DND-41 (cell line): Measurements from ENCODE around the gene RSPH6A.
A peak's percentile ranks its signal among the peaks of the same experiment; 100 is the strongest.

Experiments used
- ATAC-seq: fragments of 200-7000 bp; cut with Tn5 transposase; 3 replicates; pipeline ENCODE4 v1.9.1; 2021; ENCODE audit warnings: low read depth; ENCODE audit not compliant: insufficient read depth
- DNase-seq: peaks from one replicate; pipeline ENCODE4 v3.0.0-alpha.2; 2020
- H2AFZ ChIP-seq: 2 replicates; pipeline ENCODE4 v1.6.0; 2012; ENCODE audit warnings: low read depth, low read length
- H3K27ac ChIP-seq: 2 replicates; pipeline ENCODE4 v1.5.1; 2012; ENCODE audit warnings: low read length, inconsistent platforms
- H3K27me3 ChIP-seq: fragments of 200-600 bp; sonication (generic); 2 replicates; pipeline ENCODE4 v1.6.0; 2012; ENCODE audit warnings: low read length, mild to moderate bottlenecking, inconsistent platforms; ENCODE audit not compliant: insufficient read depth, poor library complexity
- H3K36me3 ChIP-seq: 2 replicates; pipeline ENCODE4 v1.5.1; 2012; ENCODE audit warnings: low read length, inconsistent platforms; ENCODE audit not compliant: insufficient read depth
- H3K4me1 ChIP-seq: 2 replicates; pipeline ENCODE4 v1.5.1; 2012; ENCODE audit warnings: mild to moderate bottlenecking, low read length; ENCODE audit not compliant: insufficient read depth
- H3K4me2 ChIP-seq: 2 replicates; pipeline ENCODE4 v1.6.0; 2012; ENCODE audit warnings: mild to moderate bottlenecking, moderate library complexity, low read length, inconsistent platforms; ENCODE audit not compliant: insufficient read depth
- H3K4me3 ChIP-seq, 2 experiments: fragments of 200-600 bp in 1 of 2; shearing (Covaris generic) in 1 of 2; 2 replicates each; pipeline ENCODE4 v1.5.1; 2012 to 2016; ENCODE audit warnings: inconsistent platforms in 2 of 2, low read length in 2 of 2, mild to moderate bottlenecking in 2 of 2, low read depth in 1 of 2, moderate library complexity in 1 of 2
- H3K79me2 ChIP-seq: 2 replicates; pipeline ENCODE4 v1.6.0; 2012; ENCODE audit warnings: low read length, inconsistent platforms; ENCODE audit not compliant: insufficient read depth
- H3K9ac ChIP-seq: 2 replicates; pipeline ENCODE4 v1.6.0; 2012; ENCODE audit warnings: low read depth, mild to moderate bottlenecking, inconsistent platforms, low read length, moderate library complexity
- H3K9me3 ChIP-seq: 2 replicates; pipeline ENCODE4 v1.5.1; 2012; ENCODE audit warnings: low read length, moderate library complexity, mild to moderate bottlenecking, inconsistent platforms; ENCODE audit not compliant: insufficient read depth, severe bottlenecking
- H4K20me1 ChIP-seq: 2 replicates; pipeline ENCODE4 v1.6.0; 2012; ENCODE audit warnings: low read length; ENCODE audit not compliant: insufficient read depth
- CTCF ChIP-seq: IDR thresholded peaks from 2 replicates; pipeline ENCODE4 v1.5.1; 2012; ENCODE audit warnings: borderline replicate concordance, low read length, moderate library complexity, mild to moderate bottlenecking; ENCODE audit not compliant: poor library complexity, severe bottlenecking; ENCODE audit errors: extremely low read depth
- EZH2 ChIP-seq: IDR thresholded peaks from 3 replicates; pipeline ENCODE4 v1.6.1; 2012; ENCODE audit warnings: borderline replicate concordance, low read depth, mild to moderate bottlenecking, moderate library complexity, low read length, inconsistent platforms; ENCODE audit not compliant: severe bottlenecking

The RSPH6A gene

GRCh38 chr19:45780146-45780447 is 35.0 kb downstream of the RSPH6A start:
- H3K9me3 ChIP-seq, result no peaks in the 10 kb centered on the region
- no peak for ATAC-seq
- H3K4me2 ChIP-seq, result no peak overlapping the region
- peaks cover 22% of the 10 kb centered on the region for H4K20me1 ChIP-seq
- H3K79me2 ChIP-seq, result no peaks in the 10 kb centered on the region
- H3K27ac ChIP-seq, result no peak overlapping the region
- H3K27me3 ChIP-seq, result no peaks in the 10 kb centered on the region
- H3K36me3 ChIP-seq, result peaks cover 25% of the 10 kb centered on the region
- H2AFZ ChIP-seq, result no peak overlapping the region
- H3K4me3 ChIP-seq, result no peak overlapping the region
- no peak for TF ChIP-seq EZH2
- no peak for TF ChIP-seq CTCF
- H3K4me1 ChIP-seq, result no peaks in the 10 kb centered on the region
- no peak overlapping the region for H3K9ac ChIP-seq
- DNase-seq, result no peak

GRCh38 chr19:45779231-45780145 is 35.6 kb downstream of the RSPH6A start:
- Histone ChIP-seq H3K4me3 (no peak overlapping the region), H3K9me3 (no peaks in the 10 kb centered on the region), H3K4me2 (no peak overlapping the region), H3K4me1 (no peaks in the 10 kb centered on the region), H3K27me3 (no peaks in the 10 kb centered on the region), H3K79me2 (no peaks in the 10 kb centered on the region), H3K27ac (no peak overlapping the region), H2AFZ (no peak overlapping the region), H3K9ac (no peak overlapping the region), H3K36me3 (peaks cover 20% of the 10 kb centered on the region), H4K20me1 (peaks cover 17% of the 10 kb centered on the region)
- ATAC-seq (0 out of 3 replicates have a peak, but pooled peaks have one; percentile 36), DNase-seq (peak; percentile 30)
- TF ChIP-seq EZH2 (no peak), CTCF (peak; percentile 24)

- no peak overlapping the region for H3K27ac ChIP-seq
- H3K9me3 ChIP-seq, result no peaks in the 10 kb centered on the region
- H2AFZ ChIP-seq, result no peak overlapping the region
- no peak overlapping the region for H3K4me2 ChIP-seq
- DNase-seq (no peak), ATAC-seq (no peak)
- H3K4me3 ChIP-seq, result no peak overlapping the region
- H4K20me1 ChIP-seq, result peaks cover 17% of the 10 kb centered on the region
- H3K4me1 ChIP-seq, result no peaks in the 10 kb centered on the region
- H3K36me3 ChIP-seq, result peaks cover 20% of the 10 kb centered on the region
- H3K9ac ChIP-seq, result no peak overlapping the region
- H3K79me2 ChIP-seq, result no peaks in the 10 kb centered on the region
- no peak for TF ChIP-seq CTCF
- H3K27me3 ChIP-seq, result no peaks in the 10 kb centered on the region
These were observed 37.0 kb downstream of the RSPH6A start for GRCh38 chr19:45778010-45778661.
